HUES48 (cell line): Measurements from ENCODE around the gene ZNF550.
A peak's percentile ranks its signal among the peaks of the same experiment; 100 is the strongest.

Experiments used
- H3K27ac ChIP-seq: one replicate; pipeline ENCODE4 v1.7.0; 2013; ENCODE audit warnings: low read depth, low read length, inconsistent platforms
- H3K27me3 ChIP-seq: 2 replicates; pipeline ENCODE4 v1.6.1; 2013; ENCODE audit warnings: mild to moderate bottlenecking, low read length; ENCODE audit not compliant: control insufficient read depth, insufficient read depth
- H3K36me3 ChIP-seq: 2 replicates; pipeline ENCODE4 v1.6.1; 2013; ENCODE audit warnings: low read length; ENCODE audit not compliant: control insufficient read depth, insufficient read depth
- H3K4me1 ChIP-seq: 2 replicates; pipeline ENCODE4 v1.6.1; 2013; ENCODE audit warnings: mild to moderate bottlenecking, low read length; ENCODE audit not compliant: control insufficient read depth, insufficient read depth
- H3K4me3 ChIP-seq: 2 replicates; pipeline ENCODE4 v1.5.1; 2013; ENCODE audit warnings: mild to moderate bottlenecking, low read depth, low read length
- H3K9ac ChIP-seq: 2 replicates; pipeline ENCODE4 v1.6.1; 2013; ENCODE audit warnings: mild to moderate bottlenecking, low read depth, low read length, moderate library complexity
- H3K9me3 ChIP-seq: 2 replicates; pipeline ENCODE4 v1.6.1; 2013; ENCODE audit warnings: low read length; ENCODE audit not compliant: control insufficient read depth, insufficient read depth

ZNF550 gene

GRCh38 chr19:57572415-57572947 lies 12.8 kb upstream of the ZNF550 start:
- H3K9ac ChIP-seq = no peak overlapping the region
- H3K9me3 ChIP-seq = peaks cover 83% of the 10 kb centered on the region
- no peak overlapping the region for H3K4me3 ChIP-seq
- no peak overlapping the region for H3K27ac ChIP-seq
- peaks cover 59% of the 10 kb centered on the region for H3K36me3 ChIP-seq
- no peaks in the 10 kb centered on the region for H3K4me1 ChIP-seq
- no peaks in the 10 kb centered on the region for H3K27me3 ChIP-seq

- no peak overlapping the region for H3K9ac ChIP-seq
- H3K4me3 ChIP-seq = no peak overlapping the region
- no peaks in the 10 kb centered on the region for H3K4me1 ChIP-seq
- no peaks in the 10 kb centered on the region for H3K27me3 ChIP-seq
- H3K9me3 ChIP-seq = peaks cover 86% of the 10 kb centered on the region
- H3K27ac ChIP-seq = no peak overlapping the region
- peaks cover 46% of the 10 kb centered on the region for H3K36me3 ChIP-seq
Observed at GRCh38 chr19:57570707-57571106, 11.0 kb upstream of the ZNF550 start.

- Histone ChIP-seq H3K9ac (no peak overlapping the region), H3K4me3 (no peak overlapping the region), H3K4me1 (no peaks in the 10 kb centered on the region), H3K27me3 (no peaks in the 10 kb centered on the region), H3K27ac (no peak overlapping the region), H3K9me3 (peaks cover 73% of the 10 kb centered on the region), H3K36me3 (peaks cover 5% of the 10 kb centered on the region)
Observed at GRCh38 chr19:57566396-57567265, 7.0 kb upstream of the ZNF550 start.

- peaks cover 60% of the 10 kb centered on the region for H3K9me3 ChIP-seq
- H3K27me3 ChIP-seq = no peaks in the 10 kb centered on the region
Observed at GRCh38 chr19:57563547-57563946, 3.9 kb upstream of the ZNF550 start.

GRCh38 chr19:57560049-57560491 lies 407 bp upstream of the ZNF550 start:
- no peak overlapping the region for H3K27ac ChIP-seq
- H3K9me3 ChIP-seq = peaks cover 32% of the 10 kb centered on the region
- peak overlapping the region; percentile 98 for H3K4me3 ChIP-seq
- H3K9ac ChIP-seq = no peak overlapping the region
- no peaks in the 10 kb centered on the region for H3K27me3 ChIP-seq
- H3K4me1 ChIP-seq = peaks cover 5% of the 10 kb centered on the region
- H3K36me3 ChIP-seq = peaks cover 13% of the 10 kb centered on the region

More at GRCh38 chr19:57563547-57563946, 3.9 kb upstream of the ZNF550 start:
- Histone ChIP-seq H3K9ac (no peak overlapping the region), H3K27ac (no peak overlapping the region), H3K4me1 (peaks cover 4% of the 10 kb centered on the region), H3K36me3 (no peaks in the 10 kb centered on the region), H3K4me3 (no peak overlapping the region)

GRCh38 chr19:57559008-57559403 lies 657 bp downstream of the ZNF550 start:
- Histone ChIP-seq H3K9me3 (peaks cover 23% of the 10 kb centered on the region), H3K4me3 (peak overlapping the region; percentile 98), H3K36me3 (peaks cover 24% of the 10 kb centered on the region), H3K27me3 (no peaks in the 10 kb centered on the region), H3K4me1 (peaks cover 5% of the 10 kb centered on the region), H3K9ac (peak overlapping the region; percentile 81), H3K27ac (no peak overlapping the region)

GRCh38 chr19:57558525-57558924 lies 1.1 kb downstream of the ZNF550 start:
- Histone ChIP-seq H3K27me3 (no peaks in the 10 kb centered on the region), H3K9me3 (peaks cover 19% of the 10 kb centered on the region), H3K4me1 (peaks cover 5% of the 10 kb centered on the region), H3K9ac (peak overlapping the region; percentile 81; the same call in 1 of the 2 replicates), H3K27ac (no peak overlapping the region), H3K4me3 (peak overlapping the region; percentile 98), H3K36me3 (peaks cover 28% of the 10 kb centered on the region)

GRCh38 chr19:57557659-57558058 lies 2.0 kb downstream of the ZNF550 start:
- Histone ChIP-seq H3K27ac (no peak overlapping the region), H3K4me1 (peaks cover 5% of the 10 kb centered on the region), H3K9ac (no peak overlapping the region), H3K9me3 (peaks cover 15% of the 10 kb centered on the region), H3K36me3 (peaks cover 37% of the 10 kb centered on the region), H3K4me3 (no peak overlapping the region), H3K27me3 (no peaks in the 10 kb centered on the region)

GRCh38 chr19:57552432-57552831 lies 7.2 kb downstream of the ZNF550 start:
- Histone ChIP-seq H3K27me3 (no peaks in the 10 kb centered on the region), H3K9ac (no peak overlapping the region), H3K4me3 (no peak overlapping the region), H3K36me3 (peaks cover 87% of the 10 kb centered on the region), H3K27ac (no peak overlapping the region), H3K4me1 (no peaks in the 10 kb centered on the region), H3K9me3 (0 out of 2 replicates have a peak, but pooled peaks cover 7% of the 10 kb centered on the region)

GRCh38 chr19:57546513-57546912 lies 13.2 kb downstream of the ZNF550 start:
- peaks cover 94% of the 10 kb centered on the region for H3K36me3 ChIP-seq
- no peak overlapping the region for H3K27ac ChIP-seq
- no peaks in the 10 kb centered on the region for H3K4me1 ChIP-seq
- H3K9ac ChIP-seq = no peak overlapping the region
- H3K4me3 ChIP-seq = no peak overlapping the region
- peaks cover 36% of the 10 kb centered on the region for H3K9me3 ChIP-seq
- no peaks in the 10 kb centered on the region for H3K27me3 ChIP-seq

- Histone ChIP-seq H3K4me3 (no peak overlapping the region), H3K9ac (no peak overlapping the region), H3K27me3 (no peaks in the 10 kb centered on the region), H3K27ac (no peak overlapping the region), H3K4me1 (no peaks in the 10 kb centered on the region), H3K36me3 (peaks cover 88% of the 10 kb centered on the region), H3K9me3 (peaks cover 80% of the 10 kb centered on the region)
Observed at GRCh38 chr19:57537953-57538547, 21.6 kb downstream of the ZNF550 start.
